Retinal pigment epithelial cell (primary cell): ENCODE data around the gene KAT8.
"Not testable (repeated sequence)": the region's sequence is repeated elsewhere in the genome, so short reads cannot be mapped to it uniquely, and the experiment has no call there.

Experiments
- DNase-seq: peaks from one replicate; pipeline ENCODE4 v3.0.0-alpha.2; 2010; ENCODE audit warnings: low read depth
- H3K4me3 ChIP-seq: 2 replicates; pipeline ENCODE4 v1.5.1; 2011; ENCODE audit warnings: mild to moderate bottlenecking, low read length, control low read depth, moderate library complexity
- CTCF ChIP-seq: conservative IDR thresholded peaks from 2 replicates; pipeline ENCODE4 v1.5.1; 2011; ENCODE audit warnings: low read depth, low read length, control low read depth, inconsistent platforms

KAT8 gene

GRCh38 chr16:31138621-31139578 lies 21.4 kb downstream of the KAT8 start:
- H3K4me3 ChIP-seq, result no peak overlapping the region
- DNase-seq, result peak; percentile 74
- no peak for TF ChIP-seq CTCF

GRCh38 chr16:31141071-31141469 lies 23.6 kb downstream of the KAT8 start:
- not testable (repeated sequence) for DNase-seq, H3K4me3 ChIP-seq

- H3K4me3 ChIP-seq, result peak overlapping the region; percentile 38
- no peak for TF ChIP-seq CTCF
- DNase-seq, result peak; percentile 18
These were observed 24.1 kb downstream of the KAT8 start for GRCh38 chr16:31141489-31142108.

- peak; percentile 92 for TF ChIP-seq CTCF
- DNase-seq, result peak; percentile 92
- H3K4me3 ChIP-seq, result peak overlapping the region; percentile 38
These were observed 24.9 kb downstream of the KAT8 start for GRCh38 chr16:31142109-31143010.

GRCh38 chr16:31143011-31143693 lies 25.7 kb downstream of the KAT8 start:
- TF ChIP-seq CTCF, result no peak
- no peak overlapping the region for H3K4me3 ChIP-seq
- no peak for DNase-seq

GRCh38 chr16:31143694-31144148 lies 26.3 kb downstream of the KAT8 start:
- no peak overlapping the region for H3K4me3 ChIP-seq
- DNase-seq, result no peak
- TF ChIP-seq CTCF, result no peak

GRCh38 chr16:31144418-31144817 lies 27.0 kb downstream of the KAT8 start:
- not testable (repeated sequence) for H3K4me3 ChIP-seq, DNase-seq
